ENCODE results near the gene EGFR. TPM values are rescaled to one million over a fixed set of nuclear protein-coding genes. Genes with fewer than 3 reads are reported as not detected.

The EGFR gene
- total RNA-seq, 8 experiments from 2014 or later: 0.81 to 22.6 (median 3.6) TPM

GRCh38 chr7:55206235-55207029 lies 187.6 kb downstream of the EGFR start:
- no peak overlapping the region for H3K27ac ChIP-seq
- WGBS, 10 experiments: 53 to 100% (median 91%) methylated on average over 3 to 9 of the region's 9 CpGs
- no peak overlapping the region for H3K4me3 ChIP-seq
- in situ Hi-C loops (cut with MboI; ENCODE audit: low pct_unique_long_range_greater_than_20kb in 2 of 9, low sequenced_read_pairs in 9 of 9, unreplicated experiment in 9 of 9): no loop called here
- no peak for ATAC-seq (replicated peaks in 6 of 8)
- no peaks in the 10 kb centered on the region for H3K4me1 ChIP-seq (replicated peaks in 1 of 2)

DNA sequence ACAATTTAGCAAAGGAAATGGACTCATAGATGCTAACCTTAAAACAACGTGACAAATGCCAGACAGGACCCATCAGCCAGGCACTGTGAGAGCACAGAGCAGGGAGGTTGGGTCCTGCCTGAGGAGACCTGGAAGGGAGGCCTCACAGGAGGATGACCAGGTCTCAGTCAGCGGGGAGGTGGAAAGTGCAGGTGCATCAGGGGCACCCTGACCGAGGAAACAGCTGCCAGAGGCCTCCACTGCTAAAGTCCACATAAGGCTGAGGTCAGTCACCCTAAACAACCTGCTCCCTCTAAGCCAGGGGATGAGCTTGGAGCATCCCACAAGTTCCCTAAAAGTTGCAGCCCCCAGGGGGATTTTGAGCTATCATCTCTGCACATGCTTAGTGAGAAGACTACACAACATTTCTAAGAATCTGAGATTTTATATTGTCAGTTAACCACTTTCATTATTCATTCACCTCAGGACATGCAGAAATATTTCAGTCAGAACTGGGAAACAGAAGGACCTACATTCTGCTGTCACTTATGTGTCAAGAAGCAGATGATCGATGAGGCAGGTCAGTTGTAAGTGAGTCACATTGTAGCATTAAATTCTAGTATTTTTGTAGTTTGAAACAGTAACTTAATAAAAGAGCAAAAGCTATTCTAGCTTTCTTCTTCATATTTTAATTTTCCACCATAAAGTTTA lies 188.8 kb downstream of the EGFR start:
- in situ Hi-C loops (cut with MboI; ENCODE audit: low pct_unique_long_range_greater_than_20kb in 2 of 9, low sequenced_read_pairs in 9 of 9, unreplicated experiment in 9 of 9): no loop called here
- WGBS, 10 experiments: 71 to 100% (median 92%) methylated on average over 1 to 4 of the region's 4 CpGs; no CpG with 5 or more reads in 2 of the 10 experiments
- ATAC-seq (replicated peaks in 6 of 8): no peak

DNA sequence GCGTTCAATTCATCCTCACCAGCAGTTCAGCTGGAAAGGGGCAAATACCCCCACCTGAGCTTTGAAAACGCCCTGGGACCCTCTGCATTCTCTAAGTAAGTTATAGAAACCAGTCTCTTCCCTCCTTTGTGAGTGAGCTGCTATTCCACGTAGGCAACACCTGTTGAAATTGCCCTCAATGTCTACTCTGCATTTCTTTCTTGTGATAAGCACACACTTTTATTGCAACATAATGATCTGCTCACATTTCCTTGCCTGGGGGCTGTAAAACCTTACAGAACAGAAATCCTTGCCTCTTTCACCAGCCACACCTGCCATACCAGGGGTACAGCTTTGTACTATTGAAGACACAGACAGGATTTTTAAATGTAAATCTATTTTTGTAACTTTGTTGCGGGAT lies 190.5 kb downstream of the EGFR start:
- Histone ChIP-seq H3K27ac (no peak overlapping the region), H3K4me1 (replicated peaks in 1 of 2) (no peaks in the 10 kb centered on the region), H3K4me3 (no peak overlapping the region)
- in situ Hi-C loops (cut with MboI; ENCODE audit: low pct_unique_long_range_greater_than_20kb in 2 of 9, low sequenced_read_pairs in 9 of 9, unreplicated experiment in 9 of 9): no loop called here
- 80 to 100% (median 97%) methylated on average over 1 to 4 of the region's 4 CpGs; no CpG with 5 or more reads in 1 of the 10 experiments for whole genome bisulfite sequencing, 10 experiments
- no peak for ATAC-seq (replicated peaks in 6 of 8)

More for the DNA sequence above, 188.8 kb downstream of the EGFR start:
- H3K4me1 ChIP-seq (replicated peaks in 1 of 2): no peaks in the 10 kb centered on the region
- no peak overlapping the region for H3K27ac ChIP-seq
- no peak overlapping the region for H3K4me3 ChIP-seq

DNA sequence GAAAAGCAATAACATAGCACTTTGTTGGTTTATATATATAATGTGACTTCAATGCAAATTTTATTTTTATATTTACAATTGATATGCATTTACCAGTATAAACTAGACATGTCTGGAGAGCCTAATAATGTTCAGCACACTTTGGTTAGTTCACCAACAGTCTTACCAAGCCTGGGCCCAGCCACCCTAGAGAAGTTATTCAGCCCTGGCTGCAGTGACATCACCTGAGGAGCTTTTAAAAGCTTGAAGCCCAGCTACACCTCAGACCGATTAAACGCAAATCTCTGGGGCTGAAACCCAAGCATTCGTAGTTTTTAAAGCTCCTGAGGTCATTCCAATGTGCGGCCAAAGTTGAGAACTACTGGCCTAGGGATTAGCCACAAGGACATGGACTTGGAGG lies 191.4 kb downstream of the EGFR start:
- no peak for ATAC-seq (replicated peaks in 6 of 8)
- no peak overlapping the region for H3K27ac ChIP-seq
- no peak overlapping the region for H3K4me3 ChIP-seq
- no peaks in the 10 kb centered on the region for H3K4me1 ChIP-seq (replicated peaks in 1 of 2)
- WGBS, 10 experiments: 100% methylated on average over 1 to 4 of the region's 4 CpGs; no CpG with 5 or more reads in 6 of the 10 experiments
- in situ Hi-C loops (cut with MboI; ENCODE audit: low pct_unique_long_range_greater_than_20kb in 2 of 9, low sequenced_read_pairs in 9 of 9, unreplicated experiment in 9 of 9): no loop called here

- Histone ChIP-seq H3K4me1 (replicated peaks in 1 of 2) (no peaks in the 10 kb centered on the region), H3K27ac (no peak overlapping the region), H3K4me3 (no peak overlapping the region)
- in situ Hi-C loops (cut with MboI; ENCODE audit: low pct_unique_long_range_greater_than_20kb in 2 of 9, low sequenced_read_pairs in 9 of 9, unreplicated experiment in 9 of 9): no loop called here
- 8 to 71% (median 20%) methylated on average over 1 of the region's 1 CpG; no CpG with 5 or more reads in 3 of the 10 experiments for WGBS, 10 experiments
- no peak for ATAC-seq (replicated peaks in 6 of 8)
Measured at GRCh38 chr7:55210716-55211115, 191.9 kb downstream of the EGFR start.

DNA sequence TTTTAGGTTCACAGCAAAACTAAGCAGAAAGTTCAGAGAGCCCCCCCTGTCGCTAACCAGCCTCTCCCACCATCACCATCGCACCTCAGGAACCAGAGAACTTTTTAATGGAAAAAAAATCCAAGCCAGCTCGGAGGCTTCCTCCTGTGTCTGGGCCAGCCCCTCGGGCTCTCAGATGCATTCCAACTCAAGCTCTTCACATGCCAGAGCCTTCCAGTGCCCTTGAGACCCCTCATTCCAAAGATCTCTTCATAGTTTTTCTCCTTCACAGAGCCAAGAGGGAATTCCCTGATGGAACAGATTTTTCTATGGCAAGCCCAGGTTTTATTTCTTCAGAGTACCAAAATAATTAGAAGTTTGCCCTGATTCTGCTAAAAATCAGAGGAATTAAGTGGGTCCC lies 192.9 kb downstream of the EGFR start:
- no peak overlapping the region for H3K4me3 ChIP-seq
- ATAC-seq (replicated peaks in 6 of 8): no peak
- no peaks in the 10 kb centered on the region for H3K4me1 ChIP-seq (replicated peaks in 1 of 2)
- in situ Hi-C loops (cut with MboI; ENCODE audit: low pct_unique_long_range_greater_than_20kb in 2 of 9, low sequenced_read_pairs in 9 of 9, unreplicated experiment in 9 of 9): no loop called here
- WGBS, 10 experiments: 40 to 100% (median 65%) methylated on average over 1 to 4 of the region's 4 CpGs; no CpG with 5 or more reads in 2 of the 10 experiments
- H3K27ac ChIP-seq: no peak overlapping the region

- in situ Hi-C loops (cut with MboI; ENCODE audit: low pct_unique_long_range_greater_than_20kb in 2 of 9, low sequenced_read_pairs in 9 of 9, unreplicated experiment in 9 of 9): no loop called here
- H3K4me3 ChIP-seq: no peak overlapping the region
- no peak overlapping the region for H3K27ac ChIP-seq
- peak in 3 of 8 experiments; percentile 38 to 74 (median 56) for ATAC-seq (replicated peaks in 6 of 8)
- H3K4me1 ChIP-seq (replicated peaks in 1 of 2): no peaks in the 10 kb centered on the region
- WGBS, 10 experiments: 62 to 100% (median 94%) methylated on average over 2 to 5 of the region's 8 CpGs; no CpG with 5 or more reads in 7 of the 10 experiments
Measured at GRCh38 chr7:55212176-55212575, 193.4 kb downstream of the EGFR start.

DNA sequence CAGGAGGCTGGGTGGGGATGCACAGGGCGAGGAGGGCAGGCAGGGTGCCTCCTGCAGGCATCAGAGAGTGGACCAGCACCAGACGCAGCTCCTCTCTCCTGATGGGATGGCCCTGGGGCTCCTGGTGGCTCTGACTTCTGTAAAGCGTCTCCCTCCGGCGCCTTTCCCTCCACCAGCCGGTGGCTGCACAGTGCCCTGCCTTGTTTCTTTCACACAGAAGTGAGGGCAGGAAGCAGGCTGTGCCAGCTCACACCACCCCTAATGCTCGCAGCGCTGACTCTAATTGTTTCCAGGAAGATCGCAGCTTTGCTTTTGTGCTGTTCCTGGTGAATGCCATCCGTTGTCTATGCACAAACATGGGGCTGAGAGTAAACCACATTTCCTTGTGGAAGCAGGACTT lies 194.0 kb downstream of the EGFR start:
- no peak overlapping the region for H3K27ac ChIP-seq
- H3K4me1 ChIP-seq (replicated peaks in 1 of 2): no peaks in the 10 kb centered on the region
- H3K4me3 ChIP-seq: no peak overlapping the region
- ATAC-seq (replicated peaks in 6 of 8): peak in 4 of 8 experiments; percentile 36 to 67 (median 53)
- in situ Hi-C loops (cut with MboI; ENCODE audit: low pct_unique_long_range_greater_than_20kb in 2 of 9, low sequenced_read_pairs in 9 of 9, unreplicated experiment in 9 of 9): no loop called here
- 30 to 88% (median 86%) methylated on average over 1 to 10 of the region's 10 CpGs; no CpG with 5 or more reads in 5 of the 10 experiments for WGBS, 10 experiments

GRCh38 chr7:55214707-55215106 lies 195.9 kb downstream of the EGFR start:
- in situ Hi-C loops (cut with MboI; ENCODE audit: low pct_unique_long_range_greater_than_20kb in 2 of 9, low sequenced_read_pairs in 9 of 9, unreplicated experiment in 9 of 9): no loop called here

DNA sequence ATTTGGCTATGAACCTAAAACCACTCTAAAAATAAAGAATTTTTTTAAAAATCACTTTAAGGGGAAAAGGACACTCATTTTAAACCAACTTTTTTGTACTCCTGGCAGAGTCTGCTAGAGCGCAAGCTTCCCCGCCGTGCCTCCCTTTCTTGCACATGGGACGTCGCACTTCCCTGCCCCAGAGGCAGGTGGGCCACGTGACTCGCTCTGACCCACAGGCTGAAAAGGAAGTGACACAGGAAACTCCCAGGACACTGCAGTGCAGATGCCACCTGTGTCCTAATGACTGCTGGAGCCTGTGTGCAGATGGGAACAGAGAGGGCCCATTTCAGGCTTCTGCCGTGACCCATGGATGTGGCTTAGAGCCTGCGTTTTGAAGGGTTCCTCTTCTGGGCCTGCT lies 204.2 kb downstream of the EGFR start:
- 70 to 100% (median 84%) methylated on average over 1 to 9 of the region's 9 CpGs; no CpG with 5 or more reads in 2 of the 10 experiments for WGBS, 10 experiments
- in situ Hi-C loops (cut with MboI; ENCODE audit: low pct_unique_long_range_greater_than_20kb in 2 of 9, low sequenced_read_pairs in 9 of 9, unreplicated experiment in 9 of 9): no loop called here
- no peak for ATAC-seq (replicated peaks in 6 of 8)

More at GRCh38 chr7:55214707-55215106, 195.9 kb downstream of the EGFR start:
- WGBS, 10 experiments: 0 to 81% (median 52%) methylated on average over 1 to 5 of the region's 5 CpGs; no CpG with 5 or more reads in 1 of the 10 experiments
- H3K4me3 ChIP-seq: no peak overlapping the region
- H3K4me1 ChIP-seq (replicated peaks in 1 of 2): no peaks in the 10 kb centered on the region
- H3K27ac ChIP-seq: no peak overlapping the region
- no peak for ATAC-seq (replicated peaks in 6 of 8)

GRCh38 chr7:55224111-55224510 lies 205.3 kb downstream of the EGFR start:
- no peak for ATAC-seq (replicated peaks in 6 of 8)
- in situ Hi-C loops (cut with MboI; ENCODE audit: low pct_unique_long_range_greater_than_20kb in 2 of 9, low sequenced_read_pairs in 9 of 9, unreplicated experiment in 9 of 9): no loop called here
- Histone ChIP-seq H3K4me3 (no peak overlapping the region), H3K27ac (no peak overlapping the region), H3K4me1 (replicated peaks in 1 of 2) (no peaks in the 10 kb centered on the region)
- 0 to 94% (median 60%) methylated on average over 1 to 4 of the region's 5 CpGs; no CpG with 5 or more reads in 3 of the 10 experiments for WGBS, 10 experiments

More for the DNA sequence above, 204.2 kb downstream of the EGFR start:
- Histone ChIP-seq H3K4me3 (no peak overlapping the region), H3K27ac (no peak overlapping the region), H3K4me1 (replicated peaks in 1 of 2) (no peaks in the 10 kb centered on the region)

GRCh38 chr7:55224810-55225209 lies 206.0 kb downstream of the EGFR start:
- WGBS, 10 experiments: 40 to 100% (median 74%) methylated on average over 1 to 2 of the region's 2 CpGs; no CpG with 5 or more reads in 4 of the 10 experiments
- Histone ChIP-seq H3K4me1 (replicated peaks in 1 of 2) (no peaks in the 10 kb centered on the region), H3K27ac (no peak overlapping the region), H3K4me3 (no peak overlapping the region)
- in situ Hi-C loops (cut with MboI; ENCODE audit: low pct_unique_long_range_greater_than_20kb in 2 of 9, low sequenced_read_pairs in 9 of 9, unreplicated experiment in 9 of 9): no loop called here
- ATAC-seq (replicated peaks in 6 of 8): no peak

DNA sequence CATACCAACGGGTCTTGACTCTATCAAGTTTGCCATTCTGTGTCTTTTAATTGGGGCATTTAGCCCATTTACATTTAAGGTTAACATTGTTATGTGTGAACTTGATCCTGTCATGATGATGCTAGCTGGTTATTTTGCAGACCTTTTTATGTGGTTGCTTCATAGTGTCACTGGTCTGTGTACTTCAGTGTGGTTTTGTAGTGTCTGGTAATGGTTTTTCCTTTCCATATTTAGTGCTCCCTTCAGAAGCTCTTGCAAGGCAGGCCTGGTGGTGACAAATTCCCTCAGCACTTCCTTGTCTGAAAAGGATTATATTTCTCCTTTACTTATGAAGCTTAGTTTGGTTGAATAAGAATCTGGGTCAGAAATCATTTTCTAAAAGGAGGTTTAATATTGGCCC lies 211.2 kb downstream of the EGFR start:
- in situ Hi-C loops (cut with MboI; ENCODE audit: low pct_unique_long_range_greater_than_20kb in 2 of 9, low sequenced_read_pairs in 9 of 9, unreplicated experiment in 9 of 9): no loop called here
- Histone ChIP-seq H3K27ac (no peak overlapping the region), H3K4me3 (no peak overlapping the region), H3K4me1 (replicated peaks in 1 of 2) (no peaks in the 10 kb centered on the region)
- no peak for ATAC-seq (replicated peaks in 6 of 8)
- WGBS, 10 experiments: 0 to 100% (median 14%) methylated on average over 1 of the region's 1 CpG; no CpG with 5 or more reads in 3 of the 10 experiments

Data from motor neuron (in vitro differentiated cells).